Neural crest cell (in vitro differentiated cells): ENCODE measurements around the gene PPM1L. TPM values are rescaled to one million over a fixed set of nuclear protein-coding genes. Genes with fewer than 3 reads are reported as not detected.

Experiments used
- DNase-seq: peaks from one replicate; pipeline ENCODE4 v3.0.0; 2021; ENCODE audit warnings: low read depth, mixed read lengths, low spot score
- H3K27ac Mint-ChIP-seq: one replicate; pipeline ENCODE4 v1.8.0; 2021; ENCODE audit warnings: mild to moderate bottlenecking, mixed read lengths; ENCODE audit not compliant: unreplicated experiment
- H3K27me3 Mint-ChIP-seq: 2 replicates; pipeline ENCODE4 v1.8.0; 2021; ENCODE audit warnings: low read depth, mild to moderate bottlenecking, mixed read lengths
- H3K36me3 Mint-ChIP-seq: 2 replicates; pipeline ENCODE4 v1.8.0; 2021; ENCODE audit warnings: low read depth, mild to moderate bottlenecking, mixed read lengths
- H3K4me1 Mint-ChIP-seq: 2 replicates; pipeline ENCODE4 v1.8.0; 2021; ENCODE audit warnings: mixed read lengths
- H3K4me3 Mint-ChIP-seq: one replicate; pipeline ENCODE4 v1.8.0; 2021; ENCODE audit warnings: mild to moderate bottlenecking, mixed read lengths
- H3K9me3 Mint-ChIP-seq: 2 replicates; pipeline ENCODE4 v1.8.0; 2021; ENCODE audit warnings: mixed read lengths
- total RNA-seq: library from RNA; stranded (reverse); gene quantifications from 2 replicates; pipeline ENCODE4 v1.2.1, GENCODE V29; 2021
- TF ChIP-seq, protein P1 (sequence below): fragments of 200-600 bp; sonication (generic); conservative IDR thresholded peaks from 2 replicates; pipeline ENCODE4 v1.5.0; 2021; ENCODE audit warnings: antibody characterized with exemption, mild to moderate bottlenecking

Gene PPM1L
- total RNA-seq, 1 donor from 2014 or later: 34.3 TPM

DNA sequence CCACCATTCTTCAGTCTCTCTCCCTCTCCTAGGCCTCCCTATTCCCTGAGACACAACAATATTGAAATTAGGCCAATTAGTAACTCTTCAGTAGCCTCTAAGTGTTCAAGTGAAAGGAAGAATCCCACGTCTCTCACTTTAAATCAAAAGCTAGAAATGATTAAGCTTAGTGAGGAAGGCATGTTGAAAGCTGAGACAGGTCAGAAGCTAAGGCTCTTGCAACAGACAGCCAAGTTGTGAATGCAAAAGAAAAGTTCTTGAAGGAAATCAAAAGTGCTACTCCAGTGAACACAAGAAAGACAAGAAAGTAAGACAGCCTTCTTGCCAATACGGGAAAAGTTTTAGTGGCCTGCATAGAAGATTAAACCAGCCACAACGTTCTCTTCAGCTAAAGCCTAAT, 41.3 kb downstream of the PPM1L start:
- TF ChIP-seq, protein P1, sequence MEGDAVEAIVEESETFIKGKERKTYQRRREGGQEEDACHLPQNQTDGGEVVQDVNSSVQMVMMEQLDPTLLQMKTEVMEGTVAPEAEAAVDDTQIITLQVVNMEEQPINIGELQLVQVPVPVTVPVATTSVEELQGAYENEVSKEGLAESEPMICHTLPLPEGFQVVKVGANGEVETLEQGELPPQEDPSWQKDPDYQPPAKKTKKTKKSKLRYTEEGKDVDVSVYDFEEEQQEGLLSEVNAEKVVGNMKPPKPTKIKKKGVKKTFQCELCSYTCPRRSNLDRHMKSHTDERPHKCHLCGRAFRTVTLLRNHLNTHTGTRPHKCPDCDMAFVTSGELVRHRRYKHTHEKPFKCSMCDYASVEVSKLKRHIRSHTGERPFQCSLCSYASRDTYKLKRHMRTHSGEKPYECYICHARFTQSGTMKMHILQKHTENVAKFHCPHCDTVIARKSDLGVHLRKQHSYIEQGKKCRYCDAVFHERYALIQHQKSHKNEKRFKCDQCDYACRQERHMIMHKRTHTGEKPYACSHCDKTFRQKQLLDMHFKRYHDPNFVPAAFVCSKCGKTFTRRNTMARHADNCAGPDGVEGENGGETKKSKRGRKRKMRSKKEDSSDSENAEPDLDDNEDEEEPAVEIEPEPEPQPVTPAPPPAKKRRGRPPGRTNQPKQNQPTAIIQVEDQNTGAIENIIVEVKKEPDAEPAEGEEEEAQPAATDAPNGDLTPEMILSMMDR: no peak
- no peaks in the 10 kb centered on the region for H3K36me3 Mint-ChIP-seq
- H3K4me1 Mint-ChIP-seq: peaks cover 4% of the 10 kb centered on the region
- no peak for DNase-seq
- no peaks in the 10 kb centered on the region for H3K27me3 Mint-ChIP-seq
- no peaks in the 10 kb centered on the region for H3K9me3 Mint-ChIP-seq
- H3K4me3 Mint-ChIP-seq: no peak overlapping the region
- no peak overlapping the region for H3K27ac Mint-ChIP-seq

DNA sequence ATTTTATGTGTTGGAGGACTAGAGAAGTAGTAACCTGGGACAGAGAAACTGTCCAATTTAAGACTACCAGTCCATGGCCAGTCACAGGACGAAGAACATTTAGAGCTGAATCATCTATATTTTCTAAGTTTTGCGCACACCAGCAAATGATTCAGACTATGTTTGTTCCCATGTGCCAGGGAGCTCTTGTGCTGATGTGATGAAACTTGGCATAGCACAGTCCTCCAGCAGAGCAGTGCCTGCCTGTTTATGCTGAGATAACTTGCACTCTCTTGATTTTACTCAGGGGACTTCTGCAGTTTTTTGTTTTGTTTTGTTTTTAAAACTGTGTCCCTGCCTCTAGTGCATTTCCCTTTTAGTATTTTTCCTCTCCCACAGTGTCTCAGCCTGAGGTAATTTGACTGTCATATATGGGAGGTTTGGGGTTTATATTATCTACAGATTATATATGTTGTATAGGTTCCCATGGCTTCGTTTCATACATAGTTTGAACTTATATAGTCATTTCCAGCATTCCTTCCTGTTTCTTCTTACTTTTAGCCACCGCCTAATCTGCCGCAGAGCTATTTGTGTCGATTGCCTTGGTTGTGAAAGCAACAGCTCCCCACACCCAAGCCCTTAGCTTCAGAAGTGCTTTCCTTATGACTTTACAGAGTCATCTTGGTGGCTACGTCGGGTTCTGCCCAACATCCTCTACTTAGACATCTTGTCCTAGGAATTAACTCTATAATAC, 45.5 kb downstream of the PPM1L start:
- H3K4me3 Mint-ChIP-seq: no peak overlapping the region
- no peaks in the 10 kb centered on the region for H3K4me1 Mint-ChIP-seq
- H3K27ac Mint-ChIP-seq: peak overlapping the region; percentile 51
- no peaks in the 10 kb centered on the region for H3K27me3 Mint-ChIP-seq
- no peak for DNase-seq
- no peaks in the 10 kb centered on the region for H3K9me3 Mint-ChIP-seq
- no peaks in the 10 kb centered on the region for H3K36me3 Mint-ChIP-seq
- TF ChIP-seq, protein P1: no peak

DNA sequence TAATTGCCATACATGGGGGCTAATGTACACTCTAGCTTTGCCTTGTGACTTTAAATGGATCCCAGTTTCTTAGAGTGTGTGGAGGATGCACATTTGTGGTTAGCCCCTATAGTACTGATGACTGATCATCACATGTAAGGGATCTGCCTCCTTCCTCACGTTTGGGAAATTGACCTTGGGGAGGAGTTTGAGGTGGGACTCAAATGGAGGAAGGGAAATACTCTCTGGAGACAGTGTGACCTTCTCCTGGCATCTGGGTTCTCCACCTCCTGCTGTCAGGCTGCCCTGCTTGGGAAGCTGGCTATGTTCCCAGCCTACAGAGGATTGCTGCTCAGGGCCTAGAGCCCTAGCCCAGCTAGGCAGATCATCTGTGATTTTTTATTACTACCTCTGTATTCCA, 48.7 kb downstream of the PPM1L start:
- H3K36me3 Mint-ChIP-seq: no peaks in the 10 kb centered on the region
- no peaks in the 10 kb centered on the region for H3K27me3 Mint-ChIP-seq
- H3K9me3 Mint-ChIP-seq: no peaks in the 10 kb centered on the region
- H3K4me3 Mint-ChIP-seq: no peak overlapping the region
- DNase-seq: no peak
- TF ChIP-seq, protein P1: no peak
- peak overlapping the region; percentile 64 for H3K27ac Mint-ChIP-seq
- peaks cover 13% of the 10 kb centered on the region for H3K4me1 Mint-ChIP-seq

DNA sequence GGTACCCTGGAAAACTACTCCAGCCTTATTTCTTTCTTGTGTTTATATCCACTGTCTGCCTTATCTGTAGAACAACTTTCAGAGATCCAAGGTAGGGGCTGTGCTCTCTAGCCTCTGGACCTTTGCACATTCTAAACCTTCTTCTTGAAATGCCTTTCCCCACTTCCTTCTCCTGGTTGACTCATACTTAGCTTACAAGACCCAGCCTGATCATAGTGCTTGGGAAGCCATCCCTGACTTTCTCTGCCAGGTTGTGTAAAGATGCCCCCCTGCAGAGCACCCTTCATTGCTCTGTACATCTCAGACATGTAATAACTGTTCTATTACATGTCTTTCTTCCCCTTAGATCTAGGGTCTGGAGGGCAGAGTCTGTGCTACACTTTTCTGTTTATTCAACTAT, 50.1 kb downstream of the PPM1L start:
- Mint-ChIP-seq H3K9me3 (no peaks in the 10 kb centered on the region), H3K36me3 (no peaks in the 10 kb centered on the region), H3K4me1 (peaks cover 16% of the 10 kb centered on the region), H3K4me3 (no peak overlapping the region), H3K27ac (no peak overlapping the region), H3K27me3 (no peaks in the 10 kb centered on the region)
- TF ChIP-seq, protein P1: no peak
- DNase-seq: no peak

DNA sequence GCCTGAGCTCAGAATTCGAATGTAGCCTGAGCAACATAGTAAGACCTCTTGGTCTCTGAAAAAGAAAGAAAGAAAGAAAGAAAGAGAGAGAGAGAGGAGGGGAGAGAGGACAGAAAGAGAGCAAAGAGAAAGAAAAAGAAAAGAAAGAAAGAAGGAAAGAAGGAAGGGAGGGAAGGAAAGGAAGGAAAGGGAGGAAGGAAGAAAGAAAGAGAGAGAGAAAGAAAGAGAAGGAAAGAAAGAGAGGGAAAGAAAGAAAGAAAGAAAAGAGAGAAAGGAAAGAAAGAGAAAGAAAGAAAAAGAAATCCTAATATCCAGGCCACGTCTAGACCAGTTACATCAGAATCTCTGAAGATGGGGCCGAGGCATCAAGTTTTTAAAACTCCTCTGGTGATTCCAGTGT, 50.7 kb downstream of the PPM1L start:
- Mint-ChIP-seq H3K4me1 (peaks cover 16% of the 10 kb centered on the region), H3K27ac (peak overlapping the region; percentile 23), H3K4me3 (no peak overlapping the region), H3K27me3 (no peaks in the 10 kb centered on the region), H3K9me3 (no peaks in the 10 kb centered on the region), H3K36me3 (no peaks in the 10 kb centered on the region)
- TF ChIP-seq, protein P1: no peak
- no peak for DNase-seq
